Stimulated activated CD4-positive, alpha-beta T cell treated with anti-CD3 and anti-CD28 coated beads, Interleukin-2, amount 100 ng/mL, for 4 hours (primary cell): ENCODE results near the gene ECM1.

Source experiments
- DNase-seq: peaks from one replicate; pipeline ENCODE4 v3.0.0-alpha.2; 2020; ENCODE audit warnings: low read depth

ECM1 gene

DNA sequence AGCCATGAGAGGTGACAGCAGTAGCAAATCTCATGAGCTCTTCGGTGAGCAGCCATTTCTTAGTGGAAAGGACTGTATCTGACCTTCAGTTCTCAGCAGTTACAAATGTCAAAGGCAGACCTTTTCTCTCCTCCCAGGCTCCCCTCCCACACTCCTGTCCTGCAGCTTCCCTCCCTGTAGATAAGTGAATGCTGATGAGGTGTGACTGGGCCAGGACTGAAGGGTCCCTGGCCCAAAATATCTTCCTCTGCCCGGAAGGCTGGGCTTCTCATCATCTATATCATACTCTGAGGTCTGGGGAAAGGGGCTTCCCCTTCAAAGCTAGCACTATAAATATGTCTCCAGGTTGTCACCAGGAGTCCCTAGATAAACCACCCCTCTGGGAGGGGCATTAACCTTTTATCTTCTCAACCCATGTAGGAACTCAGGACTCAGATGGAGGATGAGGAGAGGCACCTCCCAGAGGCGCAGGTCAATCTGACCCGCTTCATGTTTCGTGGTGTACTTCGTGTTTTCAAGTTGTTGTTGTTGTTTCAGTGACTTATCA is 37.6 kb downstream of the ECM1 start:
- DNase-seq = no peak

DNA sequence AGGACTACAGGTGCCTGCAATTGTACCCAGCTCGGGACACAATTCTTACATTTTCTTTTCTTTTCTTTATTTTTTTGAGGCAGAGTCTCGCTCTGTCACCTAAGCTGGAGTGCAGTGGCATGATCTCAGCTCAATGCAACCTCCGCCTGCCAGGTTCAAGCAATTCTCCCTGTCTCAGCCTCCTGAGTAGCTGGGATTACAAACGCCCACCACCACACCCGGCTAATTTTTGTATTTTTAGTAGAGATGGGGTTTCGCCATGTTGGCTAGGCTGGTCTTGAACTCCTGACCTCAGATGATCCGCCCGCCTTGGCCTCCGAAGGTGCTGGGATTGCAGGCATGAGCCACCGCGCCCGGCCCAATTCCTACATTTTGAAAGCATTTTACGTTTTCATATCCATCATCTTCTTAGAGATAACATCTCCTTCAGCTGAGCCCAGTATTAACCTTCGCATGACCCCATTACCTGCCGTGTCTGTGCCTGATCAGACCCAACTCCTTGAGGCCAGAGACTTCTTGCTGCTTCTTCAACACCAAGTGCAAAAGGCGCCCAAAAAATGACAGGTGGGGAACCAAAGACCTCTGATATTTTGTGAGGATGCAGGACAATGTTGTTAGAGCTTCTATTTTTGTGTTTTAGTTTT is 38.5 kb downstream of the ECM1 start:
- DNase-seq = no peak

DNA sequence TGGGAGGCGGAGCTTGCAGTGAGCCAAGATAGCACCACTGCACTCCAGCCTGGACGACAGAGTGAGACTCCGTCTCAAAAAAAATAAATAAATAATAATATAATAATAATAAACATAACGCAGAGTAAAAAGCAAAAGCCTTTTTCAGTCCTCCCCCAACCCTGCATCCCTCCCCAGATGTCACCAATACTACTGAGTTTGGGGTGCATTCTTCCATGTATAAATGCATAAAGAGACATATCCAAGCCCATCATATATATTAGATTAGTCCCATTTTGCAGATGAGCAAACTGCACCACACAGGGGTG is 40.4 kb downstream of the ECM1 start:
- no peak for DNase-seq

DNA sequence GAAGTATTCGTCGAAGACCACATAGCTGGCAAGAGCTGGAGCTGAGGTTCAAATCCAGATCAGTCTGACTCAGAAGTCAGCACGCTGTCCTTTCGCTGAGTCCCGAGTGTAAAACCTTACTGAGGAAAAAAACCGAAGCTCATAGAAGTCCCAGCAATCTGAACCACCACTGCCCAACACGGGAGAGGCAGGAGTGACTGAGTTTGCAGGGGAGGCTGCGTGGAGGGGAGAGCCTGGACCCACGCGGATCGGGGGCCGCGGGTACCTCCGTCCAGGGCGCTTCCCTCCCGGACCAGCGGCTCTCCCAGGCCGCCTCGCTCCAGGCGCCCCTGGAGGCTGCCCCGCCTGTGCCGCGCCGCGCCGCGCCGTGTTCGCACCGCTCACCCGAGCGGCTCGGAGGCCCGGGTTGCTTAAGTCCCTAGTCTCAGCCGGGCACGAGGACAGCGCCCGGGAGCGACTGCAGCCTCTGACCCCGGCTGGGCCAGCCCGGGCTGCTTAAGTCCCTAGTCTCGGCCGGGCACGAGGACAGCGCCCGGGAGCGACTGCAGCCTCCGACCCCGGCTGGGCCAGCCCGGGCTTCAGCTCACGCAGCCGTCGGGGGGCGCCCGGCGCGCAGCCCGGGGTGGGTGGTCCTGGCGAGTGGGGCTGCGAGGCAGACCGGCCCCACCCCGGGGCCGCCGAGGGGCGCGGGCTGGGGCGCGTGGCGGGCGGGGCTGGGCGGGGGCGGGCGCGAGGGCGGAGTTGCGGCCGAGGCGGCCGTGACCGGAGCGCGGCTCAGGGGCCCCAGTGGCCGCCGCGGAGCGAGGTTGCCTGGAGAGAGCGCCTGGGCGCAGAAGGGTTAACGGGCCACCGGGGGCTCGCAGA is 41.0 kb downstream of the ECM1 start, which contains the start of gene ADAMTSL4:
ADAMTSL4 (plus strand) TSS at position 777 of the 864 bp plus-strand sequence. CDS start 2,881 bp downstream, outside the sequence.
- no peak for DNase-seq

DNA sequence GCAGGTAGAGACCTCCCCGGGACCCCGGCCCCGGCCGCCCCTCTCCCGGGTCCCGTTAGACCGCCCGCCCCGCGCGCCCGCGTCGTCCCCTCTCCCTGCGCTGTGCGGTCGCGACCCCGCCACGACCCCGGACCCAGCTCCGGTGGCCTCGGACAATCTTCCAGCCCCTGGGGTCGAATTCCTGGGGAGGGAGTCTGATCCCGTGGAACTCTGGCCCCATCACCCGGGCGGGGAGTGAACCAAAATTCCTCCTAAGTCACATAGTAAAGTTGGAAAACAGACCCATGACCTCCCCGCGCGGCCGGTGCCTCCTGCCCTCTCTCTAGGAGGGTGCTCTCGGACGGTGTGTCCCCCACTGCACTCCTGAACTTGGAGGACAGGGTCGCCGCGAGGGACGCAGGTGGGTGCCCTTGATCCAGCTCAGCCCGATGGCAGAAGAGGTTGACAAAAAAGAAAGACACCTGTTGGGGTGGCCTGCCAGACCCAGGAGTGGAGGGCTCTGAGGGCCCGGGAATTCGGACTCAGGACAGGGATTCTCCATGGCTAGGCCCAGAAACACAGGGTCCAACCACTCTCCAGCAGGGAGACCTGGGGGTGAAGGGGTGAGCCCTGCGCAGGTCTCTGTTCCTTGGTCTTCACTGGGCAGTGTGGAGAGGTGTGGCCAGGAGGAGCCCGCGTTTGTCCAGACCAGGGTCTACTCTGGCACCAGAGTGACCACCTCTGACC is 41.8 kb downstream of the ECM1 start:
- DNase-seq = no peak

DNA sequence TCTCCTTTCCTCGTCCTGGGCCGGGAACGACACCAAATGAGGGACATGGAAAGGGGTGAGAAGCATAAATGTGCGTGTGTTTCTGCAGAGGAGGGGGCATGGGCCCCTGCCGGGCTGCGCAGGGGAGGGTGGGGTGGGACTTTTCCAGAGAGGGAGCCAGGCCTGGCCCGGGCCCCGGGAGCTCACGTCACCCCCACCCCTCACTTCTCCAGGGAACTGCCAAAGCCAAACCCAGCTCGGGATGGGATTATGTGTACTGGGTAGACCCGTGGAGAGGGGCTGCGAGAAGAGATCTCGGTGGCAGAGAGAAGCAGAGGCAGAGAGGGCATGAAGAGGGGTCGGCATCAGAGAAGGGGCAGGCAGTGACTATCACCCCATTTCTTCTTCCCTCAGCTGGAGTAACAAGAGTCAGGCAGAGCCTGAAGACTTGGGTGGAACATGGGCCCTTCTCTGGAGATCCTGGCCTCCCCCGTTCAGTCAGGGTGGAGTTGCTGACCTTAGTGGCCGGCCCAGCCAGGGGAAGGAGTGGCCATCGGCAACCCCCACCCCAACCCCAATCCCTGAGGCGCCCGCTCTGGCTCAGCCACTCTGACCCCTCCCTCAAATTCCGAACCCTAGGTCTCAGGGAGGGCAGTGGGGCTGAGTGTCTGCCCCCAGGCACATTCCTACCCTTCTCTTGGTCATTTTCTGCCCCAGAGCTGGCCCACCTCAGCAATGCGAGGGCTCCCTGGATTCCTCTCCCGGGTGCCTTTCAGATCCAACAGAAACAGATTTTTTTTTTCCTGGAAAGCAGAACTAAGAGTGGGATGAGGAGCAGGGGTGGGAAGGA is 42.5 kb downstream of the ECM1 start:
- no peak for DNase-seq

DNA sequence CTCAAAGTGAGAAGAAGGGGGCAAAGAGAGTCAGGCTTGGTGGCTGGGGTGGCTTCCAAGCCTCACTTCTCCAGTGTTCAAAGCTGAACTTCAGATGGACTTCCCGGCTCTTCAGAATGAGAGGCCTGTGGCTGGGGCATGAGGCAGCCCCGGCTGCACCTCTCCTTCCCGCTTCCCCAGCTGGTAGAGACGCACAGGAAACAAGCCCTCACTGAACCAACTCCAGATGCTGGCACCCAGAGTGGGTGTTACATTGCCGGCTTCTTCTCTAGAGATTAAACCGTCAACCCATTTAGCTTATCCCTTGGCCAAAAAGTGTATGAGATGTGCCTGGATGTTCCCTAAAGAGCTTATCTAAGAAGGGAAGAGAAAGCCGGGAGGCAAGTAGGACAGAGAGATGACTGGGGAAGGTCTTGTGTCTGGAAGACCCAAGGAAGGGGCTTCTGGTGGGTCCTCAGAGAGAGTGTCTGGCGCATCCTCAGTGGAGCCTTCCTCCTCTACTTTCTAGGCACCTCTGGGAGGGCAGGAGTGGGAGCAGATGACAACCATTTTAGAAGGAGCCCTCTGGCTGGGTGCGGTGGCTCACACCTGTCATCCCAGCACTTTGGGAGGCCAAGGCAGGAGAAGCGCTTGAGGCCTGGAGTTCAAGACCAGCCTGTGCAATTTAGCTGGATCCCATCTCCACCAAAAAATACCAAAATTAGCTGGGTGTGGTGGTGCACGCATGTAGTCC is 43.3 kb downstream of the ECM1 start:
- DNase-seq = no peak

DNA sequence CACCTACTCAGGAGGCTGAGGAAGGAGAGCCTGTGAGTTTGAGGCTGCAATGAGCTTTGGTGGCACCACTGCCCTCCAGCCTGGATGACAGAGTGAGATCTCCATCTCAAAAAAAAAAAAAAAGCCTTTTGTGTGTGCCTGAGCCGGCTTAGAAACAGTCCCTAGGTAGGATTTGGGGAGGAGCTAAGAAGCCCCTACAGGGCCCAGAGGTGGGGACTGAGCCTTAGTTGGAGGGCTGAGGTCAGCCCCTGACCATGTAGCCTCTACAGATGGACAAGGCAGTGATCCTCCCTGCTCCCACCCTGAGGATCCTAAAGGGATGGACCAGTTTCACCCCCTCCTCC is 43.8 kb downstream of the ECM1 start:
- DNase-seq = no peak

DNA sequence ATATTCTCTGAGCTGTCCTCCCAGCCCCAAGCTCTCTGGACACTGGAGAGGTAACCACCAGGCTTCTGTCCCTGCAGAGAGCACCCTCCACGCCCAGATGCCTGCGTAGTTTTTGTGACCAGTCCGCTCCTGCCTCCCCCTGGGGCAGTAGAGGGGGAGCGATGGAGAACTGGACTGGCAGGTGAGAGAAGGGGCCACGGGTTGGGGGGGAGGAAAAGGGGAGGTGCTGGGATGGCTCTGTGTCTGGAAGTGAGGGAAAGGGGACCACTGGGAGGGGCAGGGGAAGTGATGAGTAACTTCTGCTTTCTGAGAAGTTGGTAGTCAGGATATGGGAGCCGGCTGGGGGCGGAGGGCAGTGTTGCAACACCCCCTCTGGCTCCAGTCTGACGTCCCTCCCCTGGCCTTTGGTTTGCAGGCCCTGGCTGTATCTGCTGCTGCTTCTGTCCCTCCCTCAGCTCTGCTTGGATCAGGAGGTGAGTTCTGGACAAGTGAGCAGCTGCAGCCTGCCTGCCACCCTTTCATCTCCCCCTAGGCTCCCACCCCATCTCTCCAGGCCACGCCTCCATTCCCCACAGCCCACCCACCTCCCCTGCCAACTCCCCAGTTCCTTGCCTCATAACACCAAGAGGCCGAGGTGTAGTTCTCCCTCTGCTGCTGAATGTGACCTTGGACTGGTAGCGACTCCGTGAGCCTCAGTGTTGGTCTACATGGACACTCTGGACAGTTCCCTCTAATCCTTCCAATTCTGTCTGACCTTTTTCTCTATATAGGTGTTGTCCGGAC is 44.4 kb downstream of the ECM1 start:
- no peak for DNase-seq

DNA sequence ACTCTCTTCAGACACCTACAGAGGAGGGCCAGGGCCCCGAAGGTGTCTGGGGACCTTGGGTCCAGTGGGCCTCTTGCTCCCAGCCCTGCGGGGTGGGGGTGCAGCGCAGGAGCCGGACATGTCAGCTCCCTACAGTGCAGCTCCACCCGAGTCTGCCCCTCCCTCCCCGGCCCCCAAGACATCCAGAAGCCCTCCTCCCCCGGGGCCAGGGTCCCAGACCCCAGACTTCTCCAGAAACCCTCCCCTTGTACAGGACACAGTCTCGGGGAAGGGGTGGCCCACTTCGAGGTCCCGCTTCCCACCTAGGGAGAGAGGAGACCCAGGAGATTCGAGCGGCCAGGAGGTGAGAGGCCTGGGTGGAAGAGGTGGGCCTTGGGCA is 45.0 kb downstream of the ECM1 start:
- DNase-seq = no peak

DNA sequence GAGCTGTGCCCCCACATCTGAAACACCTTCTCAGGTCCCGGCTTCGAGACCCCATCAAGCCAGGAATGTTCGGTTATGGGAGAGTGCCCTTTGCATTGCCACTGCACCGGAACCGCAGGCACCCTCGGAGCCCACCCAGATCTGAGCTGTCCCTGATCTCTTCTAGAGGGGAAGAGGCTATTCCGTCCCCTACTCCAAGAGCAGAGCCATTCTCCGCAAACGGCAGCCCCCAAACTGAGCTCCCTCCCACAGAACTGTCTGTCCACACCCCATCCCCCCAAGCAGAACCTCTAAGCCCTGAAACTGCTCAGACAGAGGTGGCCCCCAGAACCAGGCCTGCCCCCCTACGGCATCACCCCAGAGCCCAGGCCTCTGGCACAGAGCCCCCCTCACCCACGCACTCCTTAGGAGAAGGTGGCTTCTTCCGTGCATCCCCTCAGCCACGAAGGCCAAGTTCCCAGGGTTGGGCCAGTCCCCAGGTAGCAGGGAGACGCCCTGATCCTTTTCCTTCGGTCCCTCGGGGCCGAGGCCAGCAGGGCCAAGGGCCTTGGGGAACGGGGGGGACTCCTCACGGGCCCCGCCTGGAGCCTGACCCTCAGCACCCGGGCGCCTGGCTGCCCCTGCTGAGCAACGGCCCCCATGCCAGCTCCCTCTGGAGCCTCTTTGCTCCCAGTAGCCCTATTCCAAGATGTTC is 45.6 kb downstream of the ECM1 start:
- DNase-seq = no peak

DNA sequence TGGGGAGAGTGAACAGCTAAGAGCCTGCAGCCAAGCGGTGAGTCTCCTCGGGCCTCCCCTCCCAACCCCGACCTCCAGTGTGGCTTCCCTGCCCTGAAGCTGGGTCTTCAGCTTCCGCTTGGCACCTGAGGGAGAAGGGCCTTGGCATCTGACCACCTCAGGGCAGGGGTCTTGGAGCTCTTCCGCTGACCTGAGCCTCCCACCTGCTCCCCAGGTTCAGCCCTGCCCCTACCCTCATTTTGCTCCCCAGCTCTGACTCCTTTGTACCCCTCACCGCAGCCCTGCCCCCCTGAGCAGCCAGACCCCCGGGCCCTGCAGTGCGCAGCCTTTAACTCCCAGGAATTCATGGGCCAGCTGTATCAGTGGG is 46.2 kb downstream of the ECM1 start:
- no peak for DNase-seq

DNA sequence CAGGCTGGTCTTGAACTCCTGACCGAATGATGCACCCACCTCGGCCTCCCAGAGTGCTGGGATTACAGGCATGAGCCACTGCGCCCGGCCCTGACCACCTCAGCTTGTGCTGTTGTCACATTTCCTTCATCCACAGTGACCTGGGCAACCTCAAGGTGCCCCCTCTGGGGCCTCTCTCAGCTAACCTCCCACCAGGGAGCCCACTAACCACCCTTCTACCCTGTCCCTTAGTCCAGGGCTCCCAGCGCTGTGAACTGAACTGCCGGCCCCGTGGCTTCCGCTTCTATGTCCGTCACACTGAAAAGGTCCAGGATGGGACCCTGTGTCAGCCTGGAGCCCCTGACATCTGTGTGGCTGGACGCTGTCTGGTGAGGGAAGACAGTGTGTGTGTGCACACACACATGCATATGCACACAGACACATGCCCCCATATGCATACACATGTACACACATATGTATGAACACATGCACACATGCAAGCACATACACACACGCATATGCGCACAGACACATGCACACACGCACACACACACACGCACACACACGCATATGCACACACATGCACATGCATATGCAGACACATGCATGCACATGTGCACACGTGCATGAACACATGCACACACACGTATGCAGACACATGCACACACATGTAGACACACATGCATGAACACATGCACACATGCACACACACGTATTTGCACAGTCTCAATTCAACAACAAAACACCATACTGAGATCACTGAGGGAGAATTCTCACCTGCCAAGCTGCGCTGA is 47.5 kb downstream of the ECM1 start:
- DNase-seq = no peak

DNA sequence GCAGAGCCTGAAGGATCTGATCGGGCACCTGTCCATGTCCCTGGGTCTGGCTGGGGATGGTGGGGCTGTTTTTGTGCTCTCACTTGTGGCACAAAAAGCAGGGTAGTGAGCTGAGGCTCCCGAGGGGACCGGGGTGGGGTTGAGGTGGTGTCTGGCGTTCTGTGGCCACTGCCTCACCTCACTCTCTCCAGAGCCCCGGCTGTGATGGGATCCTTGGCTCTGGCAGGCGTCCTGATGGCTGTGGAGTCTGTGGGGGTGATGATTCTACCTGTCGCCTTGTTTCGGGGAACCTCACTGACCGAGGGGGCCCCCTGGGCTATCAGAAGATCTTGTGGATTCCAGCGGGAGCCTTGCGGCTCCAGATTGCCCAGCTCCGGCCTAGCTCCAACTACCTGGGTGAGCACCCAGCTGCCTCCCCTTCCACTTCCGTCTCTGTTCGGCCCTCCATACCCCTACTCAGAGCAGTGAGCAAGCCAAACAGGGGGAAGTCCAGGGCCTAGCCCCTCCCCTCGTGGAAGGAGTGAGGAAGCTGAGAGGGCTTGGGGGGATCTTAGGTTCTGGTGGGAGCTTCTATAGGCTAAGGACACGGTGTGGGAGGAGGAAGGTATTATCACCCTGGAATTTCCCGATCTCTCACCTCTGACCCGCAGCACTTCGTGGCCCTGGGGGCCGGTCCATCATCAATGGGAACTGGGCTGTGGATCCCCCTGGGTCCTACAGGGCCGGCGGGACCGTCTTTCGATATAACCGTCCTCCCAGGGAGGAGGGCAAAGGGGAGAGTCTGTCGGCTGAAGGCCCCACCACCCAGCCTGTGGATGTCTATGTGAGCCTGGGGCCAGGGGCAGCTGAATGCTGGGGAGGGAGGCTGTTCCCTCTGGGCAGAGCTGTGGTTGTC is 48.3 kb downstream of the ECM1 start:
- no peak for DNase-seq

DNA sequence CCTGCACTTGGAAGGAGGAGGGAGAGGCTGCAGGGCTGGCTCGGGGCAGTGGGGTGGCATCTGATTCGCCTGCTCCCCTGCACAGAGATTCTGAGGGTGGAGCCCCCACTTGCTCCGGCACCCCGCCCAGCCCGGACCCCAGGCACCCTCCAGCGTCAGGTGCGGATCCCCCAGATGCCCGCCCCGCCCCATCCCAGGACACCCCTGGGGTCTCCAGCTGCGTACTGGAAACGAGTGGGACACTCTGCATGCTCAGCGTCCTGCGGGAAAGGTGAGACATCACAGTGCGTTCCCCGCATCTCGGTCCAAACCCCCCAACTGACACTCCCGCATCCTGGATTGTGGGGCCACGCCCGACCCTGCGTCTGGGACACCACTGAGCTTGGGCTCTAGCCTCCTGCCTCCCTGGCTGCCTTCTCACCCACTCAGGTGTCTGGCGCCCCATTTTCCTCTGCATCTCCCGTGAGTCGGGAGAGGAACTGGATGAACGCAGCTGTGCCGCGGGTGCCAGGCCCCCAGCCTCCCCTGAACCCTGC is 49.2 kb downstream of the ECM1 start:
- no peak for DNase-seq

DNA sequence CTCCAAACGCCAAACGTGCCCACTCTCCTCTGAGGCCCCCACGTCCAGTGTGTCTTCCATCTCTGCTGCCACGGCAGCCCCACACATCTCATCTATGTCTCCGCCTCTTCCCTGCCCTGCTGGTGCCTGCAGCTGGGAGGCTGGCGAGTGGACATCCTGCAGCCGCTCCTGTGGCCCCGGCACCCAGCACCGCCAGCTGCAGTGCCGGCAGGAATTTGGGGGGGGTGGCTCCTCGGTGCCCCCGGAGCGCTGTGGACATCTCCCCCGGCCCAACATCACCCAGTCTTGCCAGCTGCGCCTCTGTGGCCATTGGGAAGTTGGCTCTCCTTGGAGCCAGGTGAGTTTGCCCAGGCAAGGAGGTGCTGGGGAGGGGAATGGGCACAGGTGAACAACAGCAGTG is 49.9 kb downstream of the ECM1 start:
- DNase-seq = no peak

DNA sequence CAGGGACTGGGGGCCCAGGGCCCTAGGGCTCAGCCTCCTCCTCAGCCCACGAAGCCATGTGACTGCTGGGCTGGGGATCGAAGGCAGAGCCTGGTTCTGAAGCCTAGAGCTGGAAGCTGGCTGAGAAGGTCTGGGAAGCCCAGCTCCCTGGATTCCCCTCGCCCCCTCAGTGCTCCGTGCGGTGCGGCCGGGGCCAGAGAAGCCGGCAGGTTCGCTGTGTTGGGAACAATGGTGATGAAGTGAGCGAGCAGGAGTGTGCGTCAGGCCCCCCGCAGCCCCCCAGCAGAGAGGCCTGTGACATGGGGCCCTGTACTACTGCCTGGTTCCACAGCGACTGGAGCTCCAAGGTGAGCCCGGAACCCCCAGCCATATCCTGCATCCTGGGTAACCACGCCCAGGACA is 50.4 kb downstream of the ECM1 start:
- DNase-seq = no peak
